ENCODE results near the gene MYO5B. TPM values are rescaled to one million over a fixed set of nuclear protein-coding genes. Genes with fewer than 3 reads are reported as not detected.
A peak's percentile ranks its signal among the peaks of the same experiment; 100 is the strongest.

Gene MYO5B
- total RNA-seq, 1 donor from 2014 or later: 46.2 TPM

DNA sequence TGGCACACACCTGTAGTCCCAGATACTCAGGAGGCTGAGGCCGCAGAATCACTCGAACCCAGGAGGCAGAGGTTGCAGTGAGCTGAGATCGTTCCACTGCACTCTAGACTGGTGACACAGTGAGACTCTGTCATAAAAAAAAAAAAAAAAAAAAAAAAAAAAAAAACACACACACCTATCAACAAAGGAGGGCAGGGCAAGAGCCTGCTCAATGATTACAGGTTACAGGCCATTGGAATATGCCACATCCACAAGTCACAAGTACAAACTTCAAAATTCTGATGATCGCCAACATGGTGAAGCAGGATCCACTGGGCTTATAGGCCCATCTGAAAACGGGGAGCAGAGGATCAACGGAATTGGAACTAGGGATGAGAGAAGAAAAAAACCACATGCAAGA, 6.3 kb downstream of the MYO5B start:
- no peak for DNase-seq (ENCODE audit: low spot score)

- DNase-seq (ENCODE audit: low spot score): no peak
Observed at GRCh38 chr18:50187659-50188058, 7.3 kb downstream of the MYO5B start.

GRCh38 chr18:50186385-50186784, 8.6 kb downstream of the MYO5B start:
- no peak for DNase-seq (ENCODE audit: low spot score)

- no peak for DNase-seq (ENCODE audit: low spot score)
Observed at GRCh38 chr18:50183556-50183955, 11.4 kb downstream of the MYO5B start.

GRCh38 chr18:50182511-50182910, 12.4 kb downstream of the MYO5B start:
- no peak for DNase-seq (ENCODE audit: low spot score)

- DNase-seq (ENCODE audit: low spot score): no peak
Observed at GRCh38 chr18:50181590-50181989, 13.4 kb downstream of the MYO5B start.

DNA sequence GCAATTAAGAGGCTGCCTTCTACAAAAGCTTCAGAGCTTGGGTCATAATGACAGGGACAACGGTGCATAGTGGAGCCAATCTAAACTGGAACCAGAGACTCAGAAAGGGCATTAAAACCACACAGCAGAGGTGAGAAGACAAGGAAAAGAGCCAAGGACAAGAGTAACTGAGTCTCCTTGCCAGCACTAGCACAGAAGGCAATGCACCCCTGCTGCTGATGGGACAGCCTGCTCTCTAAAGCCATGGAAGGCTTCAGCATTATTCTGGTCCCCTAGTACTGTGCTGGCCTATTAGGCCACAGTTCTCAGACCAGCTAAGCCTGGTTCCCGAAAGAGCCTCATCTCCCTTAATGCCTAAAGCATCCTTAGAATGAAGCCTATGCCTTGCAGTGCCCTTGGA, 15.5 kb downstream of the MYO5B start:
- DNase-seq (ENCODE audit: low spot score): no peak

- no peak for DNase-seq (ENCODE audit: low spot score)
Observed at GRCh38 chr18:50177294-50177992, 17.5 kb downstream of the MYO5B start.

DNA sequence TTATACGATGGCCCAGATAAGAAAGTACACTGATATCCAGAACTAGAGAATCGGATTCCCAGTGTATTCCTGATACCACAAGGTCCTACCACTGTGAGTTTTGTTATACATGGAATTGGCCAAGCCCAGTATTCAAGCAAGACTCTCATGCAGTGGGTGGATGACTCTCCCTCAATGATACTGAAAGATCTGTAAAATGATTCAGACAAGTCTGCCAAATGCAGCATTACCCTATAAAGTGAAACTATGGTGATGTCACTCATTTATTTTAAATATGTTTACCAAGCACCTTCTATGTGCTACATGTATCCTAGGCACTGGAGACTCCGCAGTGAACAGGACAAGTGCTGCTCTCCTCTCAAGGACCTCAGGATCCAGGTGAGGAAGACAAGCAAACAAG, 22.6 kb downstream of the MYO5B start:
- no peak for DNase-seq (ENCODE audit: low spot score)

- no peak for DNase-seq (ENCODE audit: low spot score)
Observed at GRCh38 chr18:50171406-50171805, 23.5 kb downstream of the MYO5B start.

DNA sequence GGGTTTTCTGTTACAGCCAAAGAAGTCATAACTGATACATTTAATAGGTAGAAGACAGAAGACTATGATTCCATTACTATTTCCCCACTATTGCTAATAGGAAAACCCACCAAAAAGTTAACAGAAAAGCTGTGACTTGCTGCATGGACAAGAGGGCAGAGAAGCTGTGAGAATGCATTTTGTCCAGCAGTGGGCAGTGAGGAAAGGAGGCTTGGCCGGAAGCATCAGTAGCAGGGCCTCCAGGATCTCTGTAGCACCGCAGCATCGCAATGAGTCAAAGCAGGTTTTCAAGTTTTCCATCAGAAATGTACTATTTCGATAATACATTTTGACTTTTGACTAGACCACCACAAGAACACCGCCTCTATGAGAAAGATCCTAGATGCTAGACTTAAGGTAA, 24.9 kb downstream of the MYO5B start:
- DNase-seq (ENCODE audit: low spot score): no peak

DNA sequence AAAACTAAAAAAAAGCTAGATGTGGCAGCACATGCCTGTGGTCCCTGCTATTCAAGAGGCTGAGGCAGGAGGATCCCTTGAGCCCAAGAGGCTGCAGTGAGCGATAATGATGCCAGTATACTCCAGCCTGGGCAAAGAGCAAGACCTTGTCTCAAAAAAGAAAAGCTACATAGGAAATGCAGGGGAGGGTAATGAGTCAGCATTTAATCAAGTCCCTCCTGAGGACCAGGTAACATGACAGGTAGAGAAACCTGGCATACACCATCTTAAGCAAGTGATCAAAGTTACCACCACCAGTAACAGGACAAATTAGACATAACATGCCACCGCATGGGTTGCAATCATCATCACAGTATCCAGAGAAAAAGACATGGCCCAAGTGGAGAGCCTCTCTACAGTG, 25.8 kb downstream of the MYO5B start:
- DNase-seq (ENCODE audit: low spot score): no peak

- no peak for DNase-seq (ENCODE audit: low spot score)
Observed at GRCh38 chr18:50167966-50168365, 27.0 kb downstream of the MYO5B start.

- no peak for DNase-seq (ENCODE audit: low spot score)
Observed at GRCh38 chr18:50166901-50167300, 28.0 kb downstream of the MYO5B start.

GRCh38 chr18:50163505-50163904, 31.4 kb downstream of the MYO5B start:
- DNase-seq (ENCODE audit: low spot score): no peak

DNA sequence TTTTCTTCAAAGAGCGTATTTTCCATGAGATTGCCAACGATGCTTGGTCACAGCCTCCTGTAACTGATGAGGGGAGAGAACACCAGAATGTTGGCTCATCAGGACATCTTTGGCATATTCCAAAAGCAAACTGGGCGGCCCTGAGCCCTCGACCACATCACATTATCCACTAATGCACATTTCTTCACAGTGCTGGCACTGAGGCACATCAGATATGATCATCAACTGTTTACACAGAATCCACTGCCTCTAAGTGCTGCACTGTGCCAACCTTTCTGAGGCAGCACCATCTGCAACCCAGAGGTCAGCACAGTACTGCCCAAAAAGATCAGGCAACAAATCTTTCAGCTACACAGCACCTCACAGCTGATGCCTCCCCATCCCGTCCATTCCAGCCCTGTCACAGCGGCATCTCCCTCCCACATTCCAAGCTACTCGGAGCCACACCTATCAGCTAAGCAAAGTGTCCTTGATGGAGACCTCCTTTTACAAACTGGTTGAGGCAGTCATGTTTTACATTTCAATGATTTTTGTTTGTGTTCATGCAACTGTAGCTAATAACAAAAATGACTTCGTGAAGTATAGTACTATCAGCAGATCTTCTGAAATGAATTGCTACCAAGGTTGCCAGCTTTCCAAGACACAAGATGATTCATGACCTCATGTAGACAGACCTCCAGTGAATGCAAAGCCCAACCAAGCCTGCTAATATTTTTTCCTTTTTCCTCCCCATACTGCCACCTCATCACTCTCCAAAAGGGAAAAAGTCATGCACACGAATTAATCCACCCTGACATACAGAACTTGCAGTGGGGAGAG, 32.3 kb downstream of the MYO5B start:
- DNase-seq (ENCODE audit: low spot score): no peak

GRCh38 chr18:50161597-50162205, 33.2 kb downstream of the MYO5B start:
- peak; percentile 52 for DNase-seq (ENCODE audit: low spot score)

- DNase-seq (ENCODE audit: low spot score): no peak
Observed at GRCh38 chr18:50159654-50160046, 35.3 kb downstream of the MYO5B start.

DNA sequence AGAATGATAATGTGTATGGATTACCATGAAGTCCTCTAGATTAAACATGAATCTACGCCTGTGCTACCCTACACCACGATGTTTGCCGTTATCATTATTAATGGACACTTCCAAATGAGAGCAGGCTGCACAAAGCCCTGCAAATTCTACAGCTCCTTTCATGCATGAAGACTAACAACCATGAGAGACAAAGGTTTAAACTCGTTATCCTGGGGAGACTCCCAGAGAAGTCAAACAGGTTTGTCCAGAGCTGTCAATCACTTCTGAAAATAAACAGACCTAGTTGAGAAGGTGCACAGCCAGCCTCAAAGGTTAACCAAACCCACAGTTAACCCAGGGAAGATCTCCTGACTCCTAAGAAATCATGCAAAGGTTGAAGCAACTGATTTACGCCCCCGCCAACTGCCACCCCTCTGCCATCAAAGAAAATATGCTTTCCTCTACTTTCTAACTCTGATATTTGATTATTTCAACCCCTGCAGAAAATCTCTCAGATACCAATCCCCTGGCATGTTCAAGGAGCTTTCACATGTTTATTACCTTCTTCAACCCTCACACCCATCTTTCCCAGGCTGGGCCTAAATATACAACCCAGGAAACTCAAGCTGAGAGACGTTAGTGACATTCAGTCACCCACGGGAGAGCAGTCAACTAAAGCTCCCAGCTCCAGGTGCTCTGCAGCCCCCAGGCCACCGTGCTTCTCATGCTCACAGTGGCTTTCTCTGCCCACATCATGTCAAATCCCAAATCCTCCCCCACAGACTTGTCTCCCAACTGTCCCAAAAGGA, 35.9 kb downstream of the MYO5B start:
- peak; percentile 51 for DNase-seq (ENCODE audit: low spot score)

GRCh38 chr18:50155406-50155805, 39.5 kb downstream of the MYO5B start:
- no peak for DNase-seq (ENCODE audit: low spot score)

GRCh38 chr18:50154420-50154819, 40.5 kb downstream of the MYO5B start:
- no peak for DNase-seq (ENCODE audit: low spot score)

- no peak for DNase-seq (ENCODE audit: low spot score)
Observed at GRCh38 chr18:50152900-50153299, 42.0 kb downstream of the MYO5B start.

All from ureter (tissue), 1 donor.